GM18505 (cell line): Measurements from ENCODE around the gene PPM1B.
"Not testable (repeated sequence)": the region's sequence is repeated elsewhere in the genome, so short reads cannot be mapped to it uniquely, and the experiment has no call there.

ENCODE experiments used
- ATAC-seq: cut with Tn5 transposase; IDR thresholded peaks from one replicate; pipeline ENCODE4 v1.9.1; 2021; ENCODE audit not compliant: unreplicated experiment
- POLR2A ChIP-seq: IDR thresholded peaks from 4 replicates; pipeline ENCODE4 v1.6.1; 2011; ENCODE audit warnings: borderline replicate concordance; ENCODE audit not compliant: insufficient read depth, insufficient read length; ENCODE audit errors: extremely low read depth

PPM1B gene

GRCh38 chr2:44168681-44169154 lies at the start of gene PPM1B:
PPM1B (plus strand) TSS chr2:44168875; CDS start chr2:44201200, 32,325 bp downstream.
- peak; percentile 96 for TF ChIP-seq POLR2A
- ATAC-seq, result peak; percentile 76

- no peak for TF ChIP-seq POLR2A
- no peak for ATAC-seq
Measured at GRCh38 chr2:44119878-44120277, 48.8 kb upstream of the PPM1B start.

- no peak for ATAC-seq
- TF ChIP-seq POLR2A, result no peak
Measured at GRCh38 chr2:44120428-44120827, 48.2 kb upstream of the PPM1B start.

GRCh38 chr2:44121899-44122298 lies 46.8 kb upstream of the PPM1B start:
- TF ChIP-seq POLR2A, result no peak
- no peak for ATAC-seq

- TF ChIP-seq POLR2A, result no peak
- ATAC-seq, result no peak
Measured at GRCh38 chr2:44124500-44124899, 44.2 kb upstream of the PPM1B start.

GRCh38 chr2:44126106-44126797 lies 42.4 kb upstream of the PPM1B start:
- TF ChIP-seq POLR2A, result no peak
- no peak for ATAC-seq

- no peak for TF ChIP-seq POLR2A
- ATAC-seq, result no peak
Measured at GRCh38 chr2:44130441-44130840, 38.2 kb upstream of the PPM1B start.

GRCh38 chr2:44131177-44131576 lies 37.5 kb upstream of the PPM1B start:
- no peak for TF ChIP-seq POLR2A
- no peak for ATAC-seq

GRCh38 chr2:44133602-44134001 lies 35.1 kb upstream of the PPM1B start:
- not testable (repeated sequence) for ATAC-seq

GRCh38 chr2:44134848-44135247 lies 33.8 kb upstream of the PPM1B start:
- ATAC-seq, result no peak
- no peak for TF ChIP-seq POLR2A

- no peak for ATAC-seq
- no peak for TF ChIP-seq POLR2A
Measured at GRCh38 chr2:44135296-44135695, 33.4 kb upstream of the PPM1B start.

- TF ChIP-seq POLR2A, result no peak
- no peak for ATAC-seq
Measured at GRCh38 chr2:44135771-44136170, 32.9 kb upstream of the PPM1B start.

- TF ChIP-seq POLR2A, result no peak
- no peak for ATAC-seq
Measured at GRCh38 chr2:44136252-44136651, 32.4 kb upstream of the PPM1B start.

GRCh38 chr2:44137048-44137447 lies 31.6 kb upstream of the PPM1B start:
- TF ChIP-seq POLR2A, result no peak
- ATAC-seq, result no peak
